ENCODE measurements around the gene RIN3.

- no peak for TF ChIP-seq CTCF (IDR thresholded peaks at IDR 0.05)
- no peak for TF ChIP-seq POLR2A (IDR thresholded peaks at IDR 0.05)
These were observed 49.8 kb downstream of the RIN3 start for GRCh38 chr14:92563359-92563758.
